D341Med (cell line): Measurements from ENCODE around the gene P2RY2.

ENCODE experiments used
- DNase-seq: peaks from one replicate; pipeline ENCODE4 v3.0.0; 2012; ENCODE audit warnings: low spot score

The P2RY2 gene

DNA sequence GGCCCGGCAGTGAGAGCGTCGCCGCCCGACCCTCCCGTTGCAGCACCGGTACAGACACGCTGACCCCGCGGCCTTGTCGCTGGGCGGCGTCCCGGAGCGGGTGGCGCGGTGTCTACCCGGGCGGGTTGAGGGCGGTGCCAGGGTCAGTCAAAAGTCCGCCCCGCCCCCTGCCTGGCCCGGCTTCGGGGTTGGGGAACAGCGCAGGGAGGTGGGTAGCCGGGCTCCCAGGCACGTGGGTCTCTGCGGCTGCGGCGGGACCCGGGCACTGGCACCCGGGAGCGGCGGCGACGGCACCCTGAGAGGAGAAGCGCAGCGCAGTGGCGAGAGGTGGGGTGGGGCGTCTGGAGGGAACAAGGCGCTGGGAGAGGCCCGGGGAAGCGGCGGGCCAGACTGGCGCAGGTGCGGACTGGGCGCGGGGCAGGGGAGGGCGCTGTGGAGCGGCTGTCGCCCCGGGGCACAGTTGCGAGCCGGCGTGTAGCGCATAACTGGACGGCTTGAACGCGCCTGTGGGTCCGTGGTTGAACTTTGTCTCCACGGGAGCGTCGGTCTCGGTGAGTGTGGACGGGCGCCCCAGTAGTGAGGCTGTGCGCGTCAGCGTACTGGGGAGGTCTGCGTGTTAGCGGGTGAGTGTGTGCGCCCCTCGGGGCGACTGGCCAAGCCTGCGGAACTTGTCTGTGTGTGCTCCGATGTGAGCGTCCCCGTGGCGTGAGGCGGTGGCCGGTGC lies at the start of gene P2RY2:
Gene P2RY2 (plus strand): TSS at position 176 of the 724 bp plus-strand sequence. CDS start 15,879 bp downstream, outside the sequence.
- peak; percentile 77 for DNase-seq

DNA sequence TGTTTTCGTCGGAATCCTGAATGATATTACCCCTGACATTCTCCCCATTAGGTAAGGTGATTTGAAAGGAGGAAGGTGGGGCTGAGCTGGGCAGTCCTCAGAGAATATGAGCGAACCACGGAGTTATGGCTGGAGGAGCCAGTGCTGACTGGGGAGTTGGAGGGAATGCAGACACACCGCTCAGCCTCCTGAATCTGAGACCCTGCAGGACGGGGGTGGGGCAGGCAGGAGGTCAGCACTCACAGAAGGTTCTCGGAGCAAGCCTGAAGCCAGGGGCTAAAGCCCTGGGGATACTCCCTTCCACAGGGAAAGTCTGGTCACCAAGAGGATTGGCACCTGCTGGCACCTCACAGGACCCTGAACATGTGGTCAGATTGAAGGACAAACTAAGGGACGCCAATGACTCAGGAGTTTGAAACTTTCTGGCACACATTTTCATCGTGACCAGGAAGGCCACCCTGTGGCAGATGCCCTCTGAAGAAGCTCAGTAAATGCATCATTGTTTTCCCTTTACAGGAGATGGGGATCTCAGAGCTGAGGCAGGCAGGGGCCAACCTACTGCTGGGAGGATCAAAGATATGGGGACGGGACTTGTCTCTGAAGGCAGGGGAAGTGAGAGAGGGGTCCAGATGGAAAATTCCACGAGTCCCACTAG lies 49.0 kb upstream of the P2RY2 start:
- no peak for DNase-seq

DNA sequence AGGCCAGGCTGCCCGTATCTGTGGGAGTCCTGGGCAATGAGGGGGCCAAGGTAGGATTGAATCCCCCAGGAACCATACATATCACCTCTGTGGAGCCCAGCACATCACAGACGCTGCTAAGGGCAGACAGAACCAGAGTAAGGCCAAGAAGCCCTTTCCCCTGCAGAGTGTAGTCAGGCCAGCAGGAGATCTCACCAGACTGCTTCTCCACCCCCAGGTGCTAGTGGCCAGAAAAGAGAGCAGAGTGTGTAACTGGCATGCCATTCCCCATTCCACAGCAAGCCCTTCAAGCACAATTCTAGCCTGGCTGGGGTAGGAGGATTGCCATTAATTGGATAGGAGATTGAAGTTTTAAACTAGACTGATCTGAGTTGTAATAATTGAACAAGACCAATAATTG lies 47.9 kb upstream of the P2RY2 start:
- DNase-seq: no peak

DNA sequence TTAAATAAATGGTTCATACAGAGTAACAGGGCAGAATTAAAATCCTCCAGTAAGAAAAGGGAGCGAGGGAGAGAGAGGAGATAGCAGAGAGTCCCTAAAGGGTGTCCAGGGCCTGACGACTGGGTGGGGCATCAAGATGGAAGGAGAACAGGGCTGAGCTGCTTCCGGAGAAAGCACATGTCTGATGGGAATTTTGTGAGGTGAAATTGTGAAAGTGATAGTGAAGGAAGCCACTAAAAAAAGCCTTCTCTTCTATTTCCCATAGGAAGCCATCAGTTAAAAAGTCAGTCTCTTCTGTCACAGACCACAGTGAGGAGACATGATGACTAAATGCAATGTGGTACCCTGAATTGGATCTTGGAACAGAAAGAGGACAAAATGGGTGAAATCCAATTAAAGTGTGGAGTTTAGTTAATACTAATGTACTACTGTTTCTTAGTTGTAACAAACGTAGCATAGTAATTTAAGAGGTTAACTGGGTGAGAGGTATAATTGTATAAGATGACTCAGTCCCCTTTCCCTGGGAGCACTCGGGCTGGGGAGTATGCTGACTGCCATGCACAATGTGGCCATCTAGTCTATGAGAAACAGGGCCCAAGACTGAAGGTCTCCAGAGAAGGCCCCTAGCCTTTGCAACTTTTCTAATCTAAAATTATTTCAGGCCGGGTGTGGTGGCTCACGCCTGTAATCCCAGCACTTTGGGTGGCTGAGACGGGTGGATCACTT lies 46.5 kb upstream of the P2RY2 start:
- DNase-seq: no peak

DNA sequence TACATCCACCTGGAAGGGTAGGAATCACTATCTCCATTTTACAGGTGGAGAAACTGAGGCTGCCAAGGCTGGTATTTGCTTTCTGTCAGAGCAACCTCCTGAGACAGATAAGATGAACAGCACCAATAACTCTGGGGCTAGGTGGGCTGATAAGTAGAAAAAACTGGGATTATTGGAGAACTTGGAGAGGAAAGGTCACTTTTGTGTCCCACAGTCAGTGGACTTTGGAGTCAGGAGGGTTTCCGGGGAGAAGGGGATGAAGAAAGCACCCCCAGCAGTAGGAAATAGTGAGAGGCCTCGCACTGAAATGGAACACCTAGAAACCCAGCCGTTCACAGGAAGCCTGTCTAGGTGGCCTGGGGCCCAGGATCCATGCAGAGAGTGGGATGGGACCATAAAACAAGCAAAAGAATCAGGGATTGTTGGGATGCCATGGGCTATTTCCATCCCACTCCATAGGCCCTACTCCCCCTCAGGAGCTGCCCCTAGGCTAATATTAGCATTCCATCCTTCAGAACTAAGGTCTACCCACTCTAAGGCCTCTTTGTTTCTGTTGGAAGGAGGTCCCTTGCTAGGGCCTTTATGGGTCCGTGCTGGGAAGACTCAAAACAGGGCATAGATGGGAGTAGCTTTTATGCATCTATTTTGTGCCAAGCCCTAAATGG lies 45.0 kb upstream of the P2RY2 start:
- DNase-seq: no peak

DNA sequence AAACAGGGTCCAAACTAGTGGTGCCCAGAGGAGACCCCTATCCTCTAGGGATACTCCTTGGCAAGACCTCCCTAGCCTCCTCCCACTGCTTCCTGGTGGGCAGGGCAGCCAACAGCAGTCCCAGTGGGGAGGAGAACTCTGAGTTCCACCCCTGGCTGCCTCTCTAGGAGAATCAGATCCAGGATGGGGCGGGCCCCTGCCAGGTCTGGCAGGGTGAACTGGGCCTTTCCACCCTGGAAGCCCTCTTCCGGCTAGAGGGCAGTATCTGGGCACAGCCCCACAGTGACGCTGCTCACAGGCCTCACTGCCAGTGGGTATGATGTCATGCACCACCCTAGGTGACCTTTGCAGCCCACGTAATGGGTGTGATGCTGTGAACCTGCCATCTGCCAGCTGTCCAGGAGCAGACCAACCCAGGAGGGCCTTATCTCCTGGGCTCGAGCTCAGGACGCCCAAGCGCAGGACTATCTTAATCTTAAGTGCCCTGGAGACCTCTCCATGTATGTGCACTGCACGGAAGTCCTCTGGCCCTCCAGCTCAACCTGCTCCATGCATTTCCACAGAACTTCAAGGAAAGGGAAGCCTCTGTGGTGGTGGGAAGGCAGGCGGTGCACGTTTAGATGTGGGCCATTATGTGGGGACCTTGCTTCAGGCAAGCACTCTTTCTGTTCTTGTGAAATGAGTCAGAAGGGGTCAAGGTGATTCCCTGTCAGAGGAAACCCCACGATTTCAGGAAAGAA lies 44.2 kb upstream of the P2RY2 start:
- no peak for DNase-seq

DNA sequence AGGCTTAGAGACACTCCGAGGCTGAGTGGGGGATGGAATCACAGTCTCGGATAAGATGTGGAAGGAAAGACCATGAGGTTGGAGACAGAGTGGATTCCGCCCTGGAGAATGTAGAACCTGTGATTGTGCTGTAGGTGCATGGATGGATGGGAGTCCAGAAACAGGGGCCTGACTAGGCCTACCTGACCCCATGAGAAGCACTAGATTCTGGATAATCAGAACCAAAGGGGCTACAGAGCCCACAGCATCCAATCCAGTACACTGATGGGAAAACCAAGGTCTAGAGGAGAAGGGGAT lies 43.6 kb upstream of the P2RY2 start:
- no peak for DNase-seq

DNA sequence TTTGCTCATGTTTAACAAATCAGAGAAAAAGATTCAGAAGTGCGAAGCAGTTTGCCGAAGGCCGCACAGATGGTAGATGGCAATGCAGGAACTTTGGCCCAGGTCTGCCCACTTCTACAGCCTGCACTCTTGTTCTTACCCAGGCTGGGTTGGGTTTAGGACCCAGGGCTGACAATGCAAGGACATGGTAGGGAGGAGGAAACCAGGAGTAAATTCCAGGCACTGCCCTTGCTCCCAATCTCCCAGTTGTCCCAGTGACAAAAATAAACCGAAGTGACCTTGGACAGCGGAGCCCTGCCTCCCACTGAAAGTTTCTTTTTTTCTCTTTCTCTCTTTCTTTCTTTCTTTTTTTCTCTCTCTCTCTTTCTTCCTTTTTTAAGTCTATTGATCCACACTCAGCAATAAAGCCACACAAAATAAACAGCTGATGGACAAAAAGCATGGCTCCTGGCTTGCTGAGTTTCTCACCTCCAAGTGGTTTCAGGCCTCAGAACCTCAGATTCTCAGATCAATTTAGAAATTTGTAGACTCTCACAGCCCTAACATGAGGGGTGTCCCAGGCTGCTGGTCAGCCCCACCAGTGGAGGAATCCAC lies 42.4 kb upstream of the P2RY2 start:
- DNase-seq: no peak

DNA sequence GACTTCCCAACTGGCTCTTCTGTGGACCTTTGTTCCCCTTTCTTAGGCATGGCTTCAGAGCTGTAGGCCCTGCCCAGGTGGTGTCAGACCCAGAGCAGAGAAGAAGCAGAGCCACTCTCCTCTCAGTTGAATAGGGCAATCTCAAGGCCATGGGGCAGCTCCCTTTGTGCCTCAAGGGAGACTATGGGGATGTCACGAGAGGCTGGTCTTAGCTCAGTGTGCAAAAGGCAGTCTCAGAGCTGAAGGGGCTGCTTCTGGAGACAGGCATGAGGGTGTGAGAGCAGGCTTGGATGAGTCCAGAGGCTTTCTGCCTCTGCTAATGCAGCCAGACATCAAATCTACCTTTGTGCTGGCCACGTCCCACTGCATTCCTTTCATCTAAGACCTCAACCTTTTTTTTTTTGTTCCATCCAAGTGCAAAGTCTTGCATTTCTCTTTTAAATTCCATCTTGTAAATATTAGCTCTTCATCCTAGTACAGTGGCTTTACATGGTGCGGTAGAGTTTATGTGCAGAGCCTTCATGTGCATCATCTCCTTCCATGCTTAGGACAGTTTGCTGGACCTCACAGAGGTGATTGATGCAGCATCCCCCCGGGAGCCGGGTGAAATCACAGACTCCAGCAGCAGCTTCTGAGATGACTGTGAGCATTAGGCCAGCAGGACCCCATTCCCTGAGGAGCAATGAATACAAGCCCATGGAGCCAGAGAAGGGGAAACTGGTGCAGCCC lies 41.8 kb upstream of the P2RY2 start:
- no peak for DNase-seq

DNA sequence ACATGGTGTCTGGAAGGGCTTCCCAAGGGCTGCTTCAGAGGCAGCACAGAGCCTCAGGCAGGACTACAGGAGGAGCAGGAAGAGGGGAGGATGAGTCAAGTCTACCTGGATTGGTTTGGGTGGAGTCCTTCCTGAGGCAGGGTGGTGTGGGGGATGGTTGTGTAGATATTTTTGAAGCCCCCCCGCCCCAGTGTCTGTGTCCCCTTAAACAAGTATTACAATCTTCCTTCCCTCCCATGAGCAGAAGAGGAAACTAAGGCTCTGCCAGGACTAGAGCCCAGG lies 41.3 kb upstream of the P2RY2 start:
- DNase-seq: no peak

DNA sequence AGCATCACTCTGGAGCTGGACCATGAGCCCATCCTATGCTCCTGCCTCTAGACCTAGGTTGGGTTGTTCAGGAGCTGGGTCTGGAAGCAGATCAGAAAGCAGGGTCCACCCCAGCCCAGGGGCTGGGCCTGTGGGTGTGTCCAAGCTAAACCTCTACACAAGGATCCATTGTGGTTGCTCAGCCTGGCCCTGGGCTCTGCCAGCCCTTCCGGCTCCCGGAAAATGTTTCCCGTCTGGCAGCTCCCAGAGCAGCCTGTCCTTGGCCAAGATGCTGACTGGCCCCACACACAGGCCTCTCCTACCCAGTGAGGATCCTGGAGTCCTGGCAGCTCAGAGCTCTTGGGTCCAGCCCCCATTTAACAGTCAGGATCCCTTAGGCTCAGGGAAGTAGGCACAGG lies 40.7 kb upstream of the P2RY2 start:
- DNase-seq: no peak

DNA sequence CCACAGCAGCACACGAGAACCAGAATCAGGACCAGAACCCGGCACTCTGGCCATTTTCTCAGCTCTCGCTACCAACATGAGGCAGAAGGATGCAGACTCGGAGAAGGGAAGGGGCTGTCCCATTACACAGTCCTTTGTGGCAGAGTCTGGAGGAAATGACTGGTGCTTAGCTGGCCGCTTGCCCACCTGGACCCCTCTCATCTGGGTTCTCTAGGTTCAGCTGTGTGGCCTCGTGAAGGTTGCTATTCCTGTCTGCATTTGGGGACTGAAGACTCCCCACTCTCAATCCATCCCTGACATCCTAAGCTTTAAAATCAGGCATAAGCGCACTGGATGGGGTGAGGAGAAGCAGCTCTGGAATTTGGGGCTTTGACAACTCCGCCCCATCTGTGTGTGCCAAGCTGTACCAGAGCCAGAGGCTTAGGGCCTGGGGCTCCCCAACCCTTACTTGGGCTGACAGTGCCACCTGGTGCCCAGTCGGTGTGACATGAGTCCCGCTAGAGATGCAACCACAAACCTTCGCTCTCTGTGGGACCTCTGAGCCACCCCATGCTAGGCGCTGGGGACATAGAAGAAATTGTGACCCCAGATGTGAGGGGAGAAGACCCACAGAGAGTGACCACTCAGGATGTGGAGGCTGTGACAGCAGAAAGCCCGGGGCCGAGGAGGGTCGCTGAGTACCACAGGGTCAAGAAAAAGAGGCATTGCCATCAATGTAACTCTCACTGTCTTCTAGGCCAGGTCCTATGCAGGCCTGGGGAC lies 40.1 kb upstream of the P2RY2 start:
- DNase-seq: peak; percentile 92

DNA sequence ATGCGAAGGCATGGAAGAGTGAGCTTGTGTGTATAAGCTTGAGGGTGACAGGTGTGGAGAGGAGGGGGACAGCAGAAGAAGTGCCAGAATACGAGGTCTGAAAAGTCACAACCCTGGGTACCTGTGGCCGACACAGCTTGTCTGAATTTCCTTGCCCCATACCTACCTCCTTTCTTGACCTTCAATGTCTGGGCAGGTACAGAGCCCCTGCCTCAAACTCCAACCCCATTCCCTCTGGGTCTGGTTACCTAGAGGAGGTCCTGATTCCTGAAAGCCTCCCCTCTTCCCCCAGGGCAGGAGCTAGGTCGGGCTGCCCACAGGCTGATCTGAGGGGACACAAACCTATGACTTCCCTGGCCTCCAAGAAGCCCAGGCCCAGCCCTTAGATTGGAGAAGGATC lies 39.4 kb upstream of the P2RY2 start:
- DNase-seq: no peak

DNA sequence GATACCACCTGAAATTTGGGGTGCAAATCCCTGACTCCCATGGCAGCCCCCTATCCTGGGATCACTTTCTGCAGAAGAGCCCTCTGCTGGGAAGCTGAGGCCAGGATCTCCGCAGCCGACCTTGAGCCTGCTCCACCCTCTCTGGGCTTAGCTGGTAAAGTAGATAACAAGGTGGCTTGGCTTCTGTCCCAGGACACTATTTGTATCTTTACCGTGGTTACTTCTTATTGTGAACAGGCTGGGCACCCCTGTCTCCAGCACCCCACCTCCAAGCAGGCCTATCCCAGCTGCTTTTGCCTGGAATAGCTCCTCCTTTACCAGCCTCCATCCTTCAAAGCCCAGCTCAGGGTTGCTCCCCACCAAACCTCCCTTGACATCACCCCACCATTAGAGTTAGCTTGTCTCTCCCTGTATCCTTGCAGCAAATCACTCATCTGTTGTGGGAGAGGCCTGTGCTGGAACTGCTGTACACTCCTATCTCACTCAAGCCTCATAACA lies 35.2 kb upstream of the P2RY2 start:
- DNase-seq: no peak

DNA sequence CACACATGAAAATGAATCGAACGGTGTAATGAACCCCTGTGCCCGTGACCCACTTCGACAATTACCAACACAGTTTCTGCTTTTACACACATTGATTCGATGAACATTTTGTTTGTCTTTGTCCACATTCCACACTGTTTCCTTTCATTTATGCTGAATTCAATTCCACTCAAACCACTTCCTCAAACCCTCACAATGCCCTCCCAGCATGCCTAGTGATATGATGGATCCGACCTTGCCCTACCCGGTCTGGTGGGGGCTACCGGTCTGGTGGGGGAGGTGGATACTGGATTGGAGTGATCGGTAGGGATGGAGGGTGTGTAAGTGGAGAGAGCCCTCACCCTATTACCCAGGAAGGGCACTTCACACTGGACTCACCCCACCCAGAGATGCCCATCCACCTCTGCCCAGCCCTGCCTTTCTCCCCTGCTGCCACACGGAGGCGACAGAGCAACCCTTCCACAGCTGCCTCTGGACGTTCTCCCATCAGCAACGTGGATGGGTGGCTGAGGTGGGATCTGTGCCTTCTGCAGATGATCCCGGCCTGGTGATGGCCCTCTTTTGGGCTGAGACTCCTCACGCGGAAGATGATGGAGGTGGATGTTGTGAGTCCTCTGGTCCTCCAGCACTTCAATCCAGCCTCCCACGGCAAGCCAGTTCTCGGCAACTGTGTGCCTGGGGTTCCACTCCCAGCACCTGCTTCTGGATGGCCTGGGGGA lies 33.0 kb upstream of the P2RY2 start:
- peak; percentile 84 for DNase-seq

DNA sequence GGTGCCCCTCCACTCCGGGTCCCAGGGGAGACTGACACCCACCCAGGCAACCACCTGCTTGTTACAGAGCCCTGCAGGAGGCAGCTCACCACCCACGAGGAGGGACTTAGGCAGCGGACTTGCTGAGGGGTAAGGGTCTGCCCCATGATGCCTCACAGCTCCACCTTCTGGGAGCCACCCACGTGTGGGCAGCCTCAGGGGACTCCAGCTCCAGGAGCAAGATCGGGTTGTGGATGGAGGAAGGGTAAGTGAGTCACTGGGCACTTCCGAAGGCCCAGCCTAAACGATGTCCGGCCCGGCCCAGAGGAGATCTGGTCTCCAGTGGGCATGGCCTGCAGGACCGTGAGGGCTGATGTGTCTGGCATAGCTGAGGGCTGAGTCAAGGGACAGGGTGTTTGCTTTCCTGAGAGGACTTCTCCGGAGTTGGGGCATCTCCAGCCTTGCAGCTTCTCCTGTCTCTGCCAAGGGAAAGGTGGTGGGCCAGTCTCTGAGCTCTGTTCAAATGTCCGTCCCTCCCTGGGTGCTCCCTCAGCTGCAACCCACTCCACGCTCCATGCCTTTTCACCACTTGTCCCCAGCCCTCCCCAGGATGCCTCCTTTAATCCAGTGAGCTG lies 32.3 kb upstream of the P2RY2 start:
- no peak for DNase-seq

DNA sequence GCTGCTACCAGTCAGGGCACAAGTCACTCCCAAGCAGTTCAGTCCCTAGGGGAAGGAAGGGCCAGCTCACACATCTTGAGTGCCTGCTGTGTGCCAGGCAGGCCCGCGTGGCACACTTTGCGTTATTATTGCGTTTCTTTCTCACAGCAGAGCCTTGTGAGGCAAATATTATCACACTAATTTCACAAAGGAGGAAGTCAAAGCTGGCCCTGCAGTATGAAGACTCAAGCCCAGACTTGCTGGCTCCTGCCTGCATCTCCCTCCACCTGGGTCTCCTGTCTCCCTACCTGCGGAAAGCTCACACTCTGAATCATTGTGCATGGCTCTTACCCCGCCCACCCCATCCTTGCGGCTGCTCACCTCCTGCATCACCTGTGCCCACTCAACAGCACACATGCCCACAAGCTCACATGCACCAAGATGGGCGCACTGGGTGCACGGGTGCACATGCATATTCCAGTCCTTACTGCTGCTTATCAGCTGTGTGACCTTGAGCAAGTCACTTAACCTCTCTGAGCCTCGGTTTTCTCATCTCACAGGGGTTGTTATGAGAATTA lies 31.7 kb upstream of the P2RY2 start:
- no peak for DNase-seq

DNA sequence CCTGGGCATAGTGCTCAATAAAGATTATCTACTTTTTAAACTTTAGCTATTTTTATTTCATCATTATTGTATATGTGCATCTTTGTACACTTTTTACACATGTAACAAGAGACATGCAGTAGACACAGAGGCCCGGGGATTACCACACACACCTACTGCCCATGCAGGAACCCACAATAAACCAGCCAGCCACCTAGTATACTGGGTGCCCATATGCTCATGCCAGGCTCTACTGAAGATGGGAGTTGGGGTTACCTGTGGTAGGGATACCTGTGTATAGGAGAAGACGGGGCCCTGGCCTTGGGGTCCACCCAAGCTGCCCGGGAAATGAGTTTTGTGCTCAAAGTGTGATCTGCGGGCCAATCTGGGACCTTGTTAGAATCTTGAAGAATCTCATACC lies 31.2 kb upstream of the P2RY2 start:
- no peak for DNase-seq

DNA sequence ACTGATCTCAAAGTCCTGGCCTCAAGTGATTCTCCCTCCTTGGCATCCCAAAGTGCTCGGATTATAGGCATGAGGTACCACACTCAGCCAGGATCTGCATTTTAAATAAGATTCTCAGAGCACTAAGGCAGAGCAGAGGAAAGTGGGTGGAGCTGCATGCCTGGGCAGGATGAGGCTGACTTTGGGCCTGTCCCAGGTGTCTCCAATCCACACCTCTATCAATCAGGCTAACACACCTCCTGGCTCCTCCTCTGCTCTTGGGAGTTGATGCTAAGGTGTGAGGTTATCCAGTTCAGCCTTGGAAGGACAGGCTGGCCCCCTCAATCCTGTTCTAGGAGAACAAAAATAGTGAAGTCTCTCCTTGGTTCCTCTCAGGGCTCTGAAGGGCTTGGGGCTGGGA lies 30.2 kb upstream of the P2RY2 start:
- DNase-seq: no peak
